Fibroblast of lung (primary cell): ENCODE results near the gene DPYSL4. TPM values are rescaled to one million over a fixed set of nuclear protein-coding genes. Genes with fewer than 3 reads are reported as not detected.

Source experiments
- DNase-seq, 2 donors: peaks; one replicate each; pipeline versions ENCODE4 v3.0.0 to v3.0.0-alpha.2; 2010; ENCODE audit warnings: low read depth in 2 of 2
- H2AFZ ChIP-seq: 2 replicates; pipeline ENCODE4 v1.5.1; 2012; ENCODE audit warnings: low read length, control low read depth, inconsistent platforms
- H3K27ac ChIP-seq: 2 replicates; pipeline ENCODE4 v1.5.1; 2011; ENCODE audit warnings: low read length, control low read depth; ENCODE audit not compliant: insufficient read depth
- H3K27me3 ChIP-seq: 2 replicates; pipeline ENCODE4 v1.5.1; 2011; ENCODE audit warnings: mild to moderate bottlenecking, low read length; ENCODE audit not compliant: control insufficient read depth, insufficient read depth
- H3K36me3 ChIP-seq: 2 replicates; pipeline ENCODE4 v1.5.1; 2011; ENCODE audit warnings: low read length; ENCODE audit not compliant: control insufficient read depth, insufficient read depth
- H3K4me1 ChIP-seq: 2 replicates; pipeline ENCODE4 v1.5.1; 2011; ENCODE audit warnings: low read length; ENCODE audit not compliant: control insufficient read depth, insufficient read depth; ENCODE audit errors: extremely low read depth
- H3K4me2 ChIP-seq: 2 replicates; pipeline ENCODE4 v1.5.1; 2011; ENCODE audit warnings: low read length, control low read depth; ENCODE audit not compliant: insufficient read depth; ENCODE audit errors: extremely low read depth
- H3K4me3 ChIP-seq, 4 experiments: fragments of 200-600 bp in 1 of 4; sonication (generic) in 1 of 4; replicated peaks in 1 of 4; 2 replicates each; pipeline ENCODE4 v1.5.1; 2011 to 2016; ENCODE audit warnings: low read length in 4 of 4, low read depth in 3 of 4, mild to moderate bottlenecking in 3 of 4, control low read depth in 2 of 4, inconsistent platforms in 1 of 4, mixed read lengths in 1 of 4; ENCODE audit not compliant: insufficient read depth in 1 of 4; ENCODE audit errors: control extremely low read depth in 1 of 4
- H3K79me2 ChIP-seq: 2 replicates; pipeline ENCODE4 v1.5.1; 2012; ENCODE audit warnings: mild to moderate bottlenecking, low read length, inconsistent platforms; ENCODE audit not compliant: control insufficient read depth, insufficient read depth
- H3K9ac ChIP-seq: 2 replicates; pipeline ENCODE4 v1.5.1; 2011; ENCODE audit warnings: mild to moderate bottlenecking, low read length, control low read depth; ENCODE audit not compliant: insufficient read depth
- H3K9me3 ChIP-seq: 2 replicates; pipeline ENCODE4 v1.5.1; 2012; ENCODE audit warnings: low read depth, low read length; ENCODE audit not compliant: control insufficient read depth, insufficient read depth
- H4K20me1 ChIP-seq: 2 replicates; pipeline ENCODE4 v1.5.1; 2011; ENCODE audit warnings: low read length; ENCODE audit not compliant: control insufficient read depth, insufficient read depth; ENCODE audit errors: extremely low read depth
- CTCF ChIP-seq, 2 donors: IDR thresholded peaks in 1 of 2; conservative IDR thresholded peaks in 1 of 2; 1 replicate in 1 of 2; 2 replicates in 1 of 2; pipeline ENCODE4 v1.5.1; 2011 to 2012; ENCODE audit warnings: low read length in 2 of 2, control low read depth in 1 of 2, inconsistent platforms in 1 of 2, low read depth in 1 of 2, mild to moderate bottlenecking in 1 of 2
- EZH2 ChIP-seq: IDR thresholded peaks from 2 replicates; pipeline ENCODE4 v1.5.1; 2012; ENCODE audit warnings: low read length, control low read depth, mild to moderate bottlenecking; ENCODE audit errors: missing control alignments
- polyA plus RNA-seq, 2 donors: library from polyadenylated mRNA; depleted of rRNA in 1 of 2; stranded (reverse) in 1 of 2; unstranded in 1 of 2; fragments of >200 nt; gene quantifications; 2 replicates each; pipeline ENCODE4 v1.2.1, GENCODE V29; 2011 to 2012; ENCODE audit warnings: missing spikeins in 1 of 2
- total RNA-seq: library from RNA; depleted of rRNA; stranded (reverse); fragments of >200 nt; gene quantifications from 2 replicates; pipeline ENCODE4 v1.2.1, GENCODE V29; 2014

The DPYSL4 gene
- total and polyA plus RNA-seq, 2 donors (not counting 1 experiment from before 2014, with no cell fraction given) = 0.83 to 1.4 TPM

GRCh38 chr10:132175408-132175807 is 11.3 kb upstream of the DPYSL4 start:
- H2AFZ ChIP-seq = no peak overlapping the region

GRCh38 chr10:132175907-132176581 is 10.7 kb upstream of the DPYSL4 start:
- H3K4me3 ChIP-seq = no peak overlapping the region
- H3K9me3 ChIP-seq = no peaks in the 10 kb centered on the region
- H2AFZ ChIP-seq = no peak overlapping the region
- H3K9ac ChIP-seq = no peak overlapping the region
- no peak for DNase-seq
- no peak overlapping the region for H3K27ac ChIP-seq
- no peaks in the 10 kb centered on the region for H4K20me1 ChIP-seq
- no peaks in the 10 kb centered on the region for H3K79me2 ChIP-seq
- no peak for TF ChIP-seq CTCF (conservative IDR thresholded peaks at IDR 0.05 in 1 of 2, IDR thresholded peaks at IDR 0.05 in 1 of 2; ENCODE audit: low read depth in 1 of 2, low read length in 2 of 2)
- TF ChIP-seq EZH2 = no peak
- no peak overlapping the region for H3K4me2 ChIP-seq
- peaks cover 4% of the 10 kb centered on the region for H3K27me3 ChIP-seq
- no peaks in the 10 kb centered on the region for H3K36me3 ChIP-seq
- no peaks in the 10 kb centered on the region for H3K4me1 ChIP-seq

More at GRCh38 chr10:132175408-132175807, 11.3 kb upstream of the DPYSL4 start:
- H3K9ac ChIP-seq = no peak overlapping the region
- H3K27ac ChIP-seq = no peak overlapping the region
- no peaks in the 10 kb centered on the region for H3K79me2 ChIP-seq
- H3K9me3 ChIP-seq = no peaks in the 10 kb centered on the region
- DNase-seq = no peak
- H3K27me3 ChIP-seq = peaks cover 4% of the 10 kb centered on the region
- H3K36me3 ChIP-seq = no peaks in the 10 kb centered on the region
- no peaks in the 10 kb centered on the region for H4K20me1 ChIP-seq
- no peak overlapping the region for H3K4me3 ChIP-seq
- no peak for TF ChIP-seq EZH2
- no peak for TF ChIP-seq CTCF (conservative IDR thresholded peaks at IDR 0.05 in 1 of 2, IDR thresholded peaks at IDR 0.05 in 1 of 2; ENCODE audit: low read depth in 1 of 2, low read length in 2 of 2)
- H3K4me1 ChIP-seq = no peaks in the 10 kb centered on the region
- no peak overlapping the region for H3K4me2 ChIP-seq

- H3K27ac ChIP-seq = no peak overlapping the region
- peaks cover 4% of the 10 kb centered on the region for H3K27me3 ChIP-seq
- TF ChIP-seq CTCF (conservative IDR thresholded peaks at IDR 0.05 in 1 of 2, IDR thresholded peaks at IDR 0.05 in 1 of 2; ENCODE audit: low read depth in 1 of 2, low read length in 2 of 2) (no peak), EZH2 (no peak)
- no peak for DNase-seq
- H3K4me2 ChIP-seq = no peak overlapping the region
- no peaks in the 10 kb centered on the region for H3K79me2 ChIP-seq
- no peaks in the 10 kb centered on the region for H4K20me1 ChIP-seq
- no peaks in the 10 kb centered on the region for H3K36me3 ChIP-seq
- no peaks in the 10 kb centered on the region for H3K4me1 ChIP-seq
- H2AFZ ChIP-seq = no peak overlapping the region
- no peak overlapping the region for H3K4me3 ChIP-seq
- no peak overlapping the region for H3K9ac ChIP-seq
- H3K9me3 ChIP-seq = no peaks in the 10 kb centered on the region
Observed at GRCh38 chr10:132176623-132177500, 9.9 kb upstream of the DPYSL4 start.
